Common myeloid progenitor, CD34-positive (primary cell): ENCODE data around the gene ZBTB48.

Source experiments
- CTCF ChIA-PET: fragments of 350-600 bp; sonication (Branson Sonifier 250); formaldehyde crosslinking; loops from one replicate; lab custom pipeline; 2021; ENCODE audit warnings: antibody characterized with exemption; lab: Charles Lee
- POLR2A ChIA-PET: fragments of 350-600 bp; sonication (Branson Sonifier 250); formaldehyde crosslinking; loops from one replicate; lab custom pipeline; 2021; ENCODE audit warnings: antibody characterized with exemption; lab: Charles Lee
- DNase-seq, 3 donors: peaks; one replicate each; pipeline versions ENCODE4 v3.0.0 to v3.0.0-alpha.2; 2013
- H3K27ac ChIP-seq, 2 experiments: 1 replicate in 1 of 2; 2 replicates in 1 of 2; pipeline ENCODE4 v1.7.0; 2013; ENCODE audit warnings: inconsistent platforms in 2 of 2, low read length in 2 of 2, mild to moderate bottlenecking in 2 of 2, low read depth in 1 of 2, moderate library complexity in 1 of 2; ENCODE audit not compliant: severe bottlenecking in 2 of 2, insufficient read depth in 1 of 2, poor library complexity in 1 of 2
- H3K27me3 ChIP-seq, 5 experiments: replicated peaks in 2 of 5; 1 replicate in 3 of 5; 2 replicates in 2 of 5; pipeline versions ENCODE4 v1.6.1 to v1.7.0; 2013; ENCODE audit warnings: low read length in 4 of 5, mild to moderate bottlenecking in 2 of 5, moderate library complexity in 2 of 5, inconsistent platforms in 1 of 5; ENCODE audit not compliant: insufficient read depth in 5 of 5, control insufficient read depth in 4 of 5
- H3K36me3 ChIP-seq, 4 experiments: 1 replicate in 2 of 4; 2 replicates in 2 of 4; pipeline versions ENCODE4 v1.6.1 to v1.7.0; 2013; ENCODE audit warnings: low read length in 3 of 4, control low read depth in 1 of 4, mild to moderate bottlenecking in 1 of 4; ENCODE audit not compliant: control insufficient read depth in 4 of 4, insufficient read depth in 4 of 4
- H3K4me1 ChIP-seq, 4 experiments: 1 replicate in 3 of 4; 2 replicates in 1 of 4; pipeline versions ENCODE4 v1.6.1 to v1.7.1; 2013; ENCODE audit warnings: low read length in 3 of 4, mild to moderate bottlenecking in 3 of 4, control low read depth in 1 of 4, inconsistent platforms in 1 of 4, moderate library complexity in 1 of 4; ENCODE audit not compliant: control insufficient read depth in 4 of 4, insufficient read depth in 4 of 4; ENCODE audit errors: control extremely low read depth in 1 of 4
- H3K4me3 ChIP-seq, 7 experiments: 1 replicate in 4 of 7; 2 replicates in 3 of 7; pipeline versions ENCODE4 v1.5.1 to v1.7.0; 2013; ENCODE audit warnings: mild to moderate bottlenecking in 7 of 7, low read length in 6 of 7, moderate library complexity in 6 of 7, inconsistent platforms in 2 of 7, low read depth in 2 of 7, control low read depth in 1 of 7; ENCODE audit not compliant: insufficient read depth in 4 of 7, control insufficient read depth in 1 of 7; ENCODE audit errors: extremely low read depth in 1 of 7
- H3K9me3 ChIP-seq, 5 experiments: 1 replicate in 4 of 5; 2 replicates in 1 of 5; pipeline versions ENCODE4 v1.6.1 to v1.7.1; 2013; ENCODE audit warnings: low read length in 4 of 5, mild to moderate bottlenecking in 2 of 5, inconsistent platforms in 1 of 5, low read depth in 1 of 5, moderate library complexity in 1 of 5; ENCODE audit not compliant: control insufficient read depth in 4 of 5, insufficient read depth in 2 of 5; ENCODE audit errors: control extremely low read depth in 1 of 5
- WGBS: methylation state at CpG from one replicate; pipeline ENCODE4 v1.1.5; 2013; ENCODE audit not compliant: insufficient coverage; 5-methylcytosine and 5-hydroxymethylcytosine counted together

Gene ZBTB48

DNA sequence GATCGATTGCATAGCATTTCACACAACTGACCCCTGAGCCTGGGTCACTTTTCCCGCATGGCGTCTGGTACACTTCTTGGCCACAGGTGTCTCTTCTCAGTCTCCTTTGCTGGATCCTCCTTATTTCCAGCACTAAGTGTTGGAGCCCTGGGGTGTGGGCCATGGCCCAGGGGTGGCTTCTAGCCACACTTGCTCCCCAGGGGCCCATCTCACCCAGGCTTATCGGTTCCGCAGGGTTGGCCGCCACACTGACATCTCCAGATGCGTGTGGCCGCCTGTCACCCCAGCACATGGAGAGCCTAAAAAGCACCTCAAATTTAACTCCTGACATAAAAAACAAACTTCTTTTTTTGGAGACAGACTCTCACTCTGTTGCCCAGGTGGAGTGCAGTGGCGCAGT lies 47.2 kb downstream of the ZBTB48 start:
- H3K27ac ChIP-seq: no peak overlapping the region
- no peaks in the 10 kb centered on the region for H3K9me3 ChIP-seq
- H3K4me1 ChIP-seq: peaks cover 0 to 14% (median 12%) of the 10 kb centered on the region in 4 experiments
- over 99% methylated on average over 8 of the region's 9 CpGs for WGBS
- no peak for DNase-seq
- no peak overlapping the region for H3K4me3 ChIP-seq
- H3K27me3 ChIP-seq: no peaks in the 10 kb centered on the region
- CTCF ChIA-PET: interaction anchor here (0.8 to 1.3 kb wide), 3 partner anchors 11 to 25 kb away, joined by 3 to 4 read pairs (median 3); no protein-coding TSS in a partner anchor
- peaks cover 2 to 49% (median 31%) of the 10 kb centered on the region in 4 experiments for H3K36me3 ChIP-seq
- POLR2A ChIA-PET: no interaction called here

- H3K4me1 ChIP-seq: peaks cover 0 to 14% (median 12%) of the 10 kb centered on the region in 4 experiments
- H3K27ac ChIP-seq: no peak overlapping the region
- peaks cover 2 to 50% (median 33%) of the 10 kb centered on the region in 4 experiments for H3K36me3 ChIP-seq
- H3K27me3 ChIP-seq: no peaks in the 10 kb centered on the region
- 96% methylated on average over 21 of the region's 21 CpGs for WGBS
- ChIA-PET POLR2A (no interaction called here), CTCF (interaction anchor here (0.8 to 1.5 kb wide), 6 partner anchors 9 to 127 kb away, joined by 3 to 9 read pairs (median 3); partner anchors contain the start of gene ZBTB48)
- no peak for DNase-seq
- no peak overlapping the region for H3K4me3 ChIP-seq
- no peaks in the 10 kb centered on the region for H3K9me3 ChIP-seq
Observed at GRCh38 chr1:6627841-6628545, 48.2 kb downstream of the ZBTB48 start.

GRCh38 chr1:6628971-6629479 lies 49.2 kb downstream of the ZBTB48 start:
- no peak overlapping the region for H3K27ac ChIP-seq
- DNase-seq: no peak
- CTCF ChIA-PET: no interaction called here
- peaks cover 0 to 14% (median 12%) of the 10 kb centered on the region in 4 experiments for H3K4me1 ChIP-seq
- 91% methylated on average over 8 of the region's 12 CpGs for WGBS
- H3K9me3 ChIP-seq: no peaks in the 10 kb centered on the region
- peaks cover 4 to 56% (median 39%) of the 10 kb centered on the region in 4 experiments for H3K36me3 ChIP-seq
- H3K4me3 ChIP-seq: no peak overlapping the region
- H3K27me3 ChIP-seq: no peaks in the 10 kb centered on the region
- POLR2A ChIA-PET: no interaction called here

DNA sequence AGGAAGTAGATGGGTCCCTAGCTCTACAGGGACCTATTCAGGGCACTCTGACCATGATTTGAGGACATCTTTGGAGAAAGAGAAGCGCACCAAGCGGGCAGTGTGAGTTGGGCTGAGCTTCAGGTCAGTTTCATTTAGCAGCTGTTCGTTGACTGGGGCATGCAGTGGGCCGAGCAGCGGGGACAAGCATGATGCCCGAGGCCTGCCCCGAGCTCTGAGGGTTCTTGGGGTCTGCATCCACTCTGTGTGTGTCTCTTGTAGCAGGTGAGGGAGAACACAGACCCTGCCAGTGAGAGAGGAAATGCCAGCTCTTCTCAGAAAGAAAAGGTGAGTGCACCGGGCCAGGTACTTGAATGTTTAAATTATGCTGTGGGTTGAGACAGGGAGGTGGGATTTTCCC lies 50.2 kb downstream of the ZBTB48 start:
- H3K4me3 ChIP-seq: no peak overlapping the region
- POLR2A ChIA-PET: no interaction called here
- CTCF ChIA-PET: interaction anchor here (0.6 kb wide), 1 partner anchor 140 kb away, joined by 3 read pairs; no protein-coding TSS in a partner anchor
- peaks cover 0 to 9% (median 7%) of the 10 kb centered on the region in 4 experiments for H3K4me1 ChIP-seq
- WGBS: 96% methylated on average over 7 of the region's 8 CpGs
- DNase-seq: no peak
- no peaks in the 10 kb centered on the region for H3K27me3 ChIP-seq
- H3K9me3 ChIP-seq: no peaks in the 10 kb centered on the region
- no peak overlapping the region for H3K27ac ChIP-seq
- peaks cover 4 to 65% (median 46%) of the 10 kb centered on the region in 4 experiments for H3K36me3 ChIP-seq

DNA sequence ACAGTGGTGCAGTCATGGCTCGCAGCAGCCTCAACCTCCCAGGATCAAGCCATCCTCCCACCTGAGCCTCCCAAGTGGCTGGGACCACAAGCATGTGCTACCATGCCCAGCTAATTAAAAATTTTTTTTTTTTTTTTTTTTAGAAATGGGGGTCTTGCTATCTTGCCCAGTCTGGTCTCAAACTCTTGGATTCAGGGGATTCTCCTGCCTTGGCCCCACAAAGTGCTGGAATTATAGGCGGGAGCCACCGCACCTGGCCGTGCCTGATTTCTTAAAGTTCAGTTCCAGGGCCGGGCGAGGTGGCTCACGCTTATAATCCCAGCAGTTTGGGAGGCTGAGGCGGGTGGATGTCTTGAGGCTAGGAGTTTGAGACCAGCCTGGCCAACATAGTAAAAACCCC lies 51.3 kb downstream of the ZBTB48 start:
- CTCF ChIA-PET: interaction anchor here (1.6 to 3.3 kb wide), 2 partner anchors 40 to 77 kb away, joined by 4 to 21 read pairs; partner anchors contain the start of genes NOL9 and TAS1R1
- H3K27ac ChIP-seq: no peak overlapping the region
- no peaks in the 10 kb centered on the region for H3K27me3 ChIP-seq
- H3K9me3 ChIP-seq: no peaks in the 10 kb centered on the region
- no peak overlapping the region for H3K4me3 ChIP-seq
- POLR2A ChIA-PET: no interaction called here
- peaks cover 4 to 75% (median 54%) of the 10 kb centered on the region in 4 experiments for H3K36me3 ChIP-seq
- 100% methylated on average over 1 of the region's 8 CpGs for WGBS
- H3K4me1 ChIP-seq: peaks cover 0 to 3% (median 3%) of the 10 kb centered on the region in 4 experiments
- DNase-seq: no peak

- Histone ChIP-seq H3K36me3 (peaks cover 6 to 83% (median 66%) of the 10 kb centered on the region in 4 experiments), H3K27ac (no peak overlapping the region), H3K4me3 (no peak overlapping the region), H3K9me3 (no peaks in the 10 kb centered on the region), H3K27me3 (no peaks in the 10 kb centered on the region), H3K4me1 (no peaks in the 10 kb centered on the region)
- ChIA-PET CTCF (interaction anchor here (0.6 to 3.8 kb wide), 11 partner anchors 9 to 118 kb away, joined by 3 to 21 read pairs (median 4); partner anchors contain the start of genes NOL9 and TAS1R1), POLR2A (interaction anchor here (0.5 kb wide), 1 partner anchor 8 kb away, joined by 3 read pairs; no protein-coding TSS in a partner anchor)
- WGBS: 99% methylated on average over 26 of the region's 30 CpGs
- no peak for DNase-seq
Observed at GRCh38 chr1:6632588-6633514, 53.1 kb downstream of the ZBTB48 start.
